Left lung (tissue), 10 donors: ENCODE results near the gene FAM234B. TPM values are rescaled to one million over a fixed set of nuclear protein-coding genes. Genes with fewer than 3 reads are reported as not detected.
A peak's percentile ranks its signal among the peaks of the same experiment; 100 is the strongest.

Source experiments
- ATAC-seq: fragments of 200-7000 bp; cut with Tn5 transposase; one replicate; pipeline ENCODE4 v1.9.1; 2020; ENCODE audit warnings: moderate library complexity
- DNase-seq, 4 donors: peaks; one replicate each; pipeline ENCODE4 v3.0.0-alpha.2; 2013 to 2020
- H3K27ac ChIP-seq, 2 donors: fragments of 200-600 bp; sonication (generic) in 1 of 2; one replicate each; pipeline versions ENCODE4 v1.5.0 to v1.8.0; 2020 to 2021
- H3K27me3 ChIP-seq, 2 donors: fragments of 200-600 bp; sonication (generic) in 1 of 2; one replicate each; pipeline versions ENCODE4 v1.5.0 to v1.8.0; 2020 to 2021
- H3K36me3 ChIP-seq, 2 donors: fragments of 200-600 bp; sonication (generic) in 1 of 2; one replicate each; pipeline versions ENCODE4 v1.5.0 to v1.8.0; 2020 to 2021
- H3K4me1 ChIP-seq, 2 donors: fragments of 200-600 bp; one replicate each; pipeline ENCODE4 v1.8.0; 2021
- H3K4me3 ChIP-seq, 2 donors: fragments of 200-600 bp; sonication (generic) in 1 of 2; one replicate each; pipeline versions ENCODE4 v1.5.0 to v1.8.0; 2020 to 2021; ENCODE audit warnings: mild to moderate bottlenecking in 1 of 2
- H3K9me3 ChIP-seq, 2 donors: fragments of 200-600 bp; sonication (generic) in 1 of 2; one replicate each; pipeline versions ENCODE4 v1.5.0 to v1.8.0; 2020 to 2021
- intact Hi-C, 2 donors: fragments of 100-400 bp; cut with DNase I; formaldehyde crosslinking; loops; one replicate each; pipeline versions ENCODE4 v1.11.2 to v1.14.2; 2022
- polyA plus RNA-seq, 6 donors: library from polyadenylated mRNA; unstranded; fragments of 120-200 nt; gene quantifications; one replicate each; pipeline ENCODE4 v1.2.1, GENCODE V29; 2013; ENCODE audit not compliant: insufficient read length in 6 of 6
- total RNA-seq, 2 donors: library from RNA; stranded (reverse); fragmentation: NEBNext Ultra II Directional; extraction: Animal tissue kit (Norgen Biotek cat#: 25700); gene quantifications; one replicate each; pipeline ENCODE4 v1.2.1, GENCODE V29; 2021
- TF ChIP-seq, protein P1 (sequence below), 2 donors: fragments of 200-600 bp; sonication (generic) in 1 of 2; IDR thresholded peaks; one replicate each; pipeline versions ENCODE4 v1.5.0 to v1.8.0; 2021; ENCODE audit warnings: antibody characterized with exemption in 2 of 2
- donor health status: DM: no; HTN: yes; CAD: no.
- donor health status: DM: no; HTN: no; CAD: no.

FAM234B gene
- total and polyA plus RNA-seq, 8 donors: 7.3 to 11.0 (median 8.9) TPM

DNA sequence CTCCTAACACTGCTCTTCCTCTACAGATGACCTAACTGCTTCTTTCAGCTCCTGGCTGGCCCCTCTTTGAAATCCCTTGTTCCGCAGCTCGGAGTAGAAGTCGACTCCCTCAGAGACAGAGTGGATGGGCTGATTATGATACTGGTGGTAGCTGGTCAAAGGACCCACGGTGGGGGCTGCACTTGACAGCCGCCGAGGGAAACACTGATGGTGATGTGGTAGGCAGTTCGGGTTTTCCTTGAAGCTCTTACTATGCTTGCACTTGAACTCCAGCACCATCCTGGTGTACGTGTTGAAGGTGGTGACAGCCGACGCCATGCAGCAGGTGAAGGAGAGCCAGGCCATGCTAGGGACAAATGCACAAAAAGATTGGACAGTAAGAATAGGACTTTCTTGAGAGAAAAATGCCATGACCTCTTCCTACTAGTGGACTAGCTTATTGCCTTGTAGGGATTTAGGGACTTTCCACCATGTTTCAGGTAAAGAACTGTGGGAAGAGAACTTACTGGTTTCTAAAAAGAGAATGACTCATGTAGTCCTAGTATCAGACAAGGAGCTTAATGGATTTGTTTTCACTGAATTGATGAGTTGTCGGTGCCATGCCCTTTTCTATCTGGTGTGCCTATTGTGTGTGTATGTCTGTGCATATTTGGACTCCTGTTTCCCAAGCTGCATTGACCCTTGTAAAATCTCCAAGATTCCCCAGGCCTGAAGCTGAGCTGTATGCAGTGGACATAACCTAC lies 40.9 kb downstream of the FAM234B start:
- DNase-seq: no peak
- Histone ChIP-seq H3K4me3 (no peak overlapping the region), H3K27me3 (no peaks in the 10 kb centered on the region), H3K36me3 (peaks cover 0 to 12% of the 10 kb centered on the region in 2 donors), H3K27ac (no peak overlapping the region), H3K4me1 (no peaks in the 10 kb centered on the region), H3K9me3 (no peaks in the 10 kb centered on the region)
- ATAC-seq: no peak
- TF ChIP-seq, protein P1, sequence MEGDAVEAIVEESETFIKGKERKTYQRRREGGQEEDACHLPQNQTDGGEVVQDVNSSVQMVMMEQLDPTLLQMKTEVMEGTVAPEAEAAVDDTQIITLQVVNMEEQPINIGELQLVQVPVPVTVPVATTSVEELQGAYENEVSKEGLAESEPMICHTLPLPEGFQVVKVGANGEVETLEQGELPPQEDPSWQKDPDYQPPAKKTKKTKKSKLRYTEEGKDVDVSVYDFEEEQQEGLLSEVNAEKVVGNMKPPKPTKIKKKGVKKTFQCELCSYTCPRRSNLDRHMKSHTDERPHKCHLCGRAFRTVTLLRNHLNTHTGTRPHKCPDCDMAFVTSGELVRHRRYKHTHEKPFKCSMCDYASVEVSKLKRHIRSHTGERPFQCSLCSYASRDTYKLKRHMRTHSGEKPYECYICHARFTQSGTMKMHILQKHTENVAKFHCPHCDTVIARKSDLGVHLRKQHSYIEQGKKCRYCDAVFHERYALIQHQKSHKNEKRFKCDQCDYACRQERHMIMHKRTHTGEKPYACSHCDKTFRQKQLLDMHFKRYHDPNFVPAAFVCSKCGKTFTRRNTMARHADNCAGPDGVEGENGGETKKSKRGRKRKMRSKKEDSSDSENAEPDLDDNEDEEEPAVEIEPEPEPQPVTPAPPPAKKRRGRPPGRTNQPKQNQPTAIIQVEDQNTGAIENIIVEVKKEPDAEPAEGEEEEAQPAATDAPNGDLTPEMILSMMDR (IDR thresholded peaks at IDR 0.05): no peak
- intact Hi-C loops: loop anchor here in 1 of 2 donors (10.0 kb wide), 1 partner anchor 80 kb away; the partner anchor contains the start of gene HEBP1

DNA sequence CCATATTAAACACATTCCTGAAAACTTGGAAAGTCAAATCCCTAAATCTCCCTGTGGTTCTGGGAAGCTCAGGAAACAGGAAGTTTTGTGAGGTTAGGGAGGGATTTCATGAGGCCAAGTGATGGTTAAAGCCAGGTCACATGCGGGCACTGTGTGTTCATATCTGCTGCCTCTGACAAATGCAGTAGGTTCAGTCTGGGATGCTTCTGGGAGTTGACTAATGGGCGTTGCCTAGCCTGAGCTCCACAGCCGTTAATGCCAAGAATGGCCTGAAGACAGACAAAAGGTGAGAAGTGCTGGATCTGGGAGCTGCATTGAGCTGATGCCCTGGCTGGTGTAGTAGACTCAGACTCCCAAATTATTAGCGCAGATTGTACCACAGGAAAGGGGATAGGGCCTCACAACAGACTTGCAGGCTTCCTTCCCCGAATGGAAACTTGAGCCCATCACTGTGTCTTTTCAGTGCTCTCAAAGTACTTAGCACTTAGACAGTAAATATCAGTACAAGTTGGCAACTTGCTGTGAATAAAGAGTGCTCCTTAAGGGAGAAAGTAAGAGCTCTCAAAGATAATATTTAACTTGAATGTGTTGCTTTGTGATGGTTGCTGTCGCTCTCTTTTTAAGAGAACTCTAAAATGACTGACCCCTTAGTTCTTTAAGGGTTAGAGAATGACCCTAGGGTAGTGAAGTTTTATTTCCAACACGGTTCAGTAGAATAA lies 41.9 kb downstream of the FAM234B start:
- Histone ChIP-seq H3K4me1 (no peaks in the 10 kb centered on the region), H3K27ac (no peak overlapping the region), H3K27me3 (no peaks in the 10 kb centered on the region), H3K36me3 (peaks cover 0 to 1% of the 10 kb centered on the region in 2 donors), H3K9me3 (no peaks in the 10 kb centered on the region), H3K4me3 (no peak overlapping the region)
- intact Hi-C loops: loop anchor here in 1 of 2 donors (10.0 kb wide), 1 partner anchor 81 kb away; the partner anchor contains the start of gene HEBP1
- ATAC-seq (peak; percentile 84), DNase-seq (peak in 1 of 4 donors; percentile 13)
- TF ChIP-seq, protein P1 (IDR thresholded peaks at IDR 0.05): no peak

- no peak overlapping the region for H3K4me3 ChIP-seq
- DNase-seq: no peak
- no peak overlapping the region for H3K27ac ChIP-seq
- H3K27me3 ChIP-seq: no peaks in the 10 kb centered on the region
- ATAC-seq: no peak
- no peaks in the 10 kb centered on the region for H3K9me3 ChIP-seq
- TF ChIP-seq, protein P1 (IDR thresholded peaks at IDR 0.05): no peak
- no peaks in the 10 kb centered on the region for H3K36me3 ChIP-seq
- intact Hi-C loops: loop anchor here in 1 of 2 donors (10.0 kb wide), 1 partner anchor 83 kb away; the partner anchor contains the start of gene HEBP1
- no peaks in the 10 kb centered on the region for H3K4me1 ChIP-seq
Observed at GRCh38 chr12:13087766-13088165, 43.6 kb downstream of the FAM234B start.

DNA sequence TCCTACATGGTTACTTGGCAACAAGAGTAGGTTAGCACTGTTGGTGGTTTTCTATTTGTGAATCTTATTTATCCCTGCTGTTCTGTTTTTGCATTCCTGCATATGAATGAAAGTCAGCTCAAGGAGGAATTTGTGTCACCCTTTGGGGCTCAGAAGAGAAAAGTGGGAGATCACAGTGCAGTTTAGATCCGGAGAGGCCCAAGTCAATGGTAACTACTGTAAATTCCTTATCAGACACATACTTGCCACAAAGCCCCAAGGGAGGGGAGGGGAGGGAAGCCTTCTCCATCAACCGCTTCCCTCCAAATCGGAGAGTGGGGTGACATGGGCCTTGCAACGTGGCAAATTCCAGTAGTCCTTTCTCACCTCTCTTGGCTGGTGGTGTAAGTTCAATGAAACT lies 44.3 kb downstream of the FAM234B start:
- no peaks in the 10 kb centered on the region for H3K27me3 ChIP-seq
- TF ChIP-seq, protein P1 (IDR thresholded peaks at IDR 0.05): no peak
- H3K4me3 ChIP-seq: no peak overlapping the region
- H3K36me3 ChIP-seq: no peaks in the 10 kb centered on the region
- intact Hi-C loops: loop anchor here in 1 of 2 donors (10.0 kb wide), 1 partner anchor 84 kb away; the partner anchor contains the start of gene HEBP1
- H3K9me3 ChIP-seq: no peaks in the 10 kb centered on the region
- no peak for ATAC-seq
- no peak overlapping the region for H3K27ac ChIP-seq
- DNase-seq: no peak
- H3K4me1 ChIP-seq: peaks cover 0 to 2% of the 10 kb centered on the region in 2 donors

GRCh38 chr12:13090054-13090453 lies 45.9 kb downstream of the FAM234B start:
- Histone ChIP-seq H3K36me3 (no peaks in the 10 kb centered on the region), H3K9me3 (no peaks in the 10 kb centered on the region), H3K27me3 (no peaks in the 10 kb centered on the region), H3K27ac (no peak overlapping the region), H3K4me1 (peaks cover 0 to 18% of the 10 kb centered on the region in 2 donors), H3K4me3 (no peak overlapping the region)
- no peak for DNase-seq
- TF ChIP-seq, protein P1 (IDR thresholded peaks at IDR 0.05): no peak
- intact Hi-C loops: no loop called here
- no peak for ATAC-seq
